Measurements from ENCODE around the gene VAV2. TPM values are rescaled to one million over a fixed set of nuclear protein-coding genes. Genes with fewer than 3 reads are reported as not detected.
A peak's percentile ranks its signal among the peaks of the same experiment; 100 is the strongest.
"Not testable (repeated sequence)": the region's sequence is repeated elsewhere in the genome, so short reads cannot be mapped to it uniquely, and the experiment has no call there.

The VAV2 gene
- total and polyA plus RNA-seq, 11 donors: 3.3 to 9.9 (median 5.3) TPM

GRCh38 chr9:133768859-133769510 is 223.1 kb downstream of the VAV2 start:
- H3K4me1 ChIP-seq: peaks cover 0 to under 1% (median 0%) of the 10 kb centered on the region in 12 donors
- ATAC-seq (peak in 2 of 4 donors; percentile 21 to 28), DNase-seq (peak in 2 of 5 donors; percentile 6 to 48)
- H3K27me3 ChIP-seq: no peaks in the 10 kb centered on the region
- no peak overlapping the region for H3K27ac ChIP-seq
- TF ChIP-seq CTCF (IDR thresholded peaks at IDR 0.05): no peak
- no peak for TF ChIP-seq POLR2A (IDR thresholded peaks at IDR 0.05)
- 91 to 99% (median 91%) methylated on average over 14 to 15 of the region's 15 CpGs for WGBS, 4 donors
- no peak overlapping the region for H3K4me3 ChIP-seq
- intact Hi-C loops (cut with DNase I): no loop called here
- peaks cover 0 to 66% (median 18%) of the 10 kb centered on the region in 9 donors for H3K36me3 ChIP-seq
- peaks cover 0 to 32% (median 10%) of the 10 kb centered on the region in 12 donors for H3K9me3 ChIP-seq

- ATAC-seq (no peak), DNase-seq (peak in 1 of 5 donors; percentile 20)
- Histone ChIP-seq H3K36me3 (peaks cover 0 to 66% (median 16%) of the 10 kb centered on the region in 9 donors), H3K27me3 (no peaks in the 10 kb centered on the region), H3K9me3 (peaks cover 0 to 29% (median 10%) of the 10 kb centered on the region in 12 donors), H3K27ac (no peak overlapping the region), H3K4me3 (no peak overlapping the region), H3K4me1 (no peaks in the 10 kb centered on the region)
- intact Hi-C loops (cut with DNase I): no loop called here
- 95 to 99% (median 96%) methylated on average over 17 of the region's 17 CpGs for WGBS, 4 donors
- no peak for TF ChIP-seq CTCF (IDR thresholded peaks at IDR 0.05)
- no peak for TF ChIP-seq POLR2A (IDR thresholded peaks at IDR 0.05)
These were observed 223.7 kb downstream of the VAV2 start for GRCh38 chr9:133768371-133768858.

GRCh38 chr9:133767625-133768024 is 224.5 kb downstream of the VAV2 start:
- no peak for TF ChIP-seq POLR2A (IDR thresholded peaks at IDR 0.05)
- no peak for TF ChIP-seq CTCF (IDR thresholded peaks at IDR 0.05)
- H3K4me1 ChIP-seq: no peaks in the 10 kb centered on the region
- WGBS, 4 donors: 86 to 100% (median 96%) methylated on average over 1 of the region's 1 CpG
- H3K27me3 ChIP-seq: no peaks in the 10 kb centered on the region
- H3K36me3 ChIP-seq: peaks cover 0 to 66% (median 16%) of the 10 kb centered on the region in 9 donors
- ATAC-seq (no peak), DNase-seq (peak in 1 of 5 donors; percentile 5)
- no peak overlapping the region for H3K4me3 ChIP-seq
- intact Hi-C loops (cut with DNase I): no loop called here
- H3K27ac ChIP-seq: no peak overlapping the region
- peaks cover 0 to 29% (median 10%) of the 10 kb centered on the region in 12 donors for H3K9me3 ChIP-seq

GRCh38 chr9:133767008-133767407 is 225.1 kb downstream of the VAV2 start:
- Histone ChIP-seq H3K27me3 (no peaks in the 10 kb centered on the region), H3K36me3 (peaks cover 0 to 66% (median 16%) of the 10 kb centered on the region in 9 donors), H3K4me3 (no peak overlapping the region), H3K4me1 (no peaks in the 10 kb centered on the region), H3K9me3 (peaks cover 0 to 29% (median 10%) of the 10 kb centered on the region in 12 donors), H3K27ac (no peak overlapping the region)
- DNase-seq (no peak), ATAC-seq (no peak)
- TF ChIP-seq POLR2A (IDR thresholded peaks at IDR 0.05) (no peak), CTCF (IDR thresholded peaks at IDR 0.05) (no peak)
- 85 to 96% (median 94%) methylated on average over 1 of the region's 1 CpG for WGBS, 4 donors
- intact Hi-C loops (cut with DNase I): no loop called here

- Histone ChIP-seq H3K9me3 (peaks cover 0 to 29% (median 10%) of the 10 kb centered on the region in 12 donors), H3K36me3 (peaks cover 0 to 59% (median 16%) of the 10 kb centered on the region in 9 donors)
- H3K27ac ChIP-seq; H3K4me3 ChIP-seq; intact Hi-C loops (cut with DNase I); ATAC-seq; H3K27me3 ChIP-seq; DNase-seq; H3K4me1 ChIP-seq: not testable (repeated sequence)
- 78 to 97% (median 94%) methylated on average over 3 of the region's 3 CpGs for WGBS, 4 donors
These were observed 225.9 kb downstream of the VAV2 start for GRCh38 chr9:133766234-133766633.

All from heart left ventricle (tissue), 16 donors.